ENCODE results near the gene HOXA1.
"Not testable (repeated sequence)": the region's sequence is repeated elsewhere in the genome, so short reads cannot be mapped to it uniquely, and the experiment has no call there.

The HOXA1 gene

DNA sequence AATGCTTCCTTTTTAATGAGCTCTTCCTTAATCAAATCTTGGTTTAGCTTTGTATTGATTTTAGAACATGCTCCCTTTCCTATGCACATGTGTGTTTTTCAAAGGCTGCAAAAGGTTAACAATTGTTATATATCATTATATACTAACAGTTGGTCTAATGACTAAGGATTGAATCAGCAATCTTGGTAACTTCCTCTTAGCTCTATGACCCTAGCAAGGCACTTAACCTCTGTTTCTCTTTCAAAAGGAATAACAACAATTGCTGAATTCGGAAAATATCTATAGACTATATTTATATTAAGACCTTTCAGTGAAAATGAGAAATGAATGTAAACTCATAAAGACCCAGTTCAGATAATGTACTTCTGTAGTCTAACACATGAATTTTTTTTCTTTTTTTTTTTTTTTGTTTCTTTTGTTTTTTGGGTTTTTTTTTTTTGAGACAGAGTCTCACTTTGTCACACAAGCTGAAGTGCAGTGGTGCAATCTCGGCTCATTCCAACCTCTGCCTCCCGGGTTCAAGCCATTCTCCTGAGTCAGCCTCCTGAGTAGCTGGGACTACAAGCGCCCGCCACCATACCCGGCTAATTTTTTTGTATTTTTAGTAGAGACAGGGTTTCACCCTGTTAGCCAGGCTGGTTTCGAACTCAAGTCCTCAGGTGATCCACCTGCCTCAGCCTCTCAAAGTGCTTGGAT is 48.8 kb downstream of the HOXA1 start:
- DNase-seq (ENCODE audit: low read depth in 2 of 2) = no peak

DNA sequence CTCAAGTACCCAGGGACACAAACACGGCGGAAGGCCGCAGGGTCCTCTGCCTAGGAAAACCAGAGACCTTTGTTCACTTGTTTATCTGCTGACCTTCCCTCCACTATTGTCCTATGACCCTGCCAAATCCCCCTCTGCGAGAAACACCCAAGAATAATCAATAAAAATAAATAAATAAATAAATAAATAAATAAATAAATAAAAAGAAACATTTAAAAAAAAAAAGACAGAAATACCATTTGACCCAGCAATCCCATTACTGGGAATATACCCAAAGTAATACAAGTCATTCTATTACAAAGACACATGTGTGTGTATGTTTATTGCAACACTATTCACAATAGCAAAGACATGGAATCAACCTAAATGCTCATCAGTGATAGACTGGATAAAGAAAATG is 49.8 kb downstream of the HOXA1 start:
- not testable (repeated sequence) for DNase-seq (ENCODE audit: low read depth in 2 of 2)

DNA sequence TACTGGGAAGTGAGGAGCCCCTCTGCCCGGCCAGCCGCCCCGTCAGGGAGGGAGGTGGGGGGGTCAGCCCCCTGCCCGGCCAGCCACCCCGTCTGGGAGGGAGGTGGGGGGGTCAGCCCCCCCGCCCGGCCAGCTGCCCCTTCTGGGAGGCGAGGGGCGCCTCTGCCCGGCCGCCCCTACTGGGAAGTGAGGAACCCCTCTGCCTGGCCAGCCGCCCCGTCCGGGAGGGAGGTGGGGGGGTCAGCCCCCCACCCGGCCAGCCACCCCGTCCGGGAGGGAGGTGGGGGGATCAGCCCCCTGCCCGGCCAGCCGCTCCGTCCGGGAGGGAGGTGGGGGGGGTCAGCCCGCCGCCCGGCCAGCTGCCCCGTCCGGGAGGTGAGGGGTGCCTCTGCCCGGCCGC is 50.7 kb downstream of the HOXA1 start:
- not testable (repeated sequence) for DNase-seq (ENCODE audit: low read depth in 2 of 2)
